GM04504 (cell line): Measurements from ENCODE around the gene MAB21L4.

Source experiments
- DNase-seq: peaks from one replicate; pipeline ENCODE4 v3.0.0-alpha.2; 2012; ENCODE audit warnings: low read depth

MAB21L4 gene

DNA sequence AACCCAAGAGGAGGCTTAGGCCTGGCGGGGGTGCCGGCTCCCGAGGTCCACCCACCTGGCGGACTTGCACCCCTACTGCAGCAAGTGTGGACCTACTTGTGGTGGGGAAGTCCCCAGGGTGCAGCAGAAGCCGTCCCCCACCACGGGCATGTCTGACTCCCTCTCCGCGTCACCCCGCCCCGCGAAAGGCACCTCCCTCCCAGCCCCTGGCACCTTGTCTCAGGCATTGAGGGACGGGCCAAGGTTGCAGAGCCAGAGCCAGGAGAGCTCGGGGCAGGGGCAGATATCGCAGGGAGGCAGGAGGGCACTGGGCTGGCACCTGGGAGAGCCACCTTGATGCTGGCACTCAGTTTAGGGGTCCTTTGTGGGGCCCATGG lies 29.2 kb upstream of the MAB21L4 start:
- no peak for DNase-seq

DNA sequence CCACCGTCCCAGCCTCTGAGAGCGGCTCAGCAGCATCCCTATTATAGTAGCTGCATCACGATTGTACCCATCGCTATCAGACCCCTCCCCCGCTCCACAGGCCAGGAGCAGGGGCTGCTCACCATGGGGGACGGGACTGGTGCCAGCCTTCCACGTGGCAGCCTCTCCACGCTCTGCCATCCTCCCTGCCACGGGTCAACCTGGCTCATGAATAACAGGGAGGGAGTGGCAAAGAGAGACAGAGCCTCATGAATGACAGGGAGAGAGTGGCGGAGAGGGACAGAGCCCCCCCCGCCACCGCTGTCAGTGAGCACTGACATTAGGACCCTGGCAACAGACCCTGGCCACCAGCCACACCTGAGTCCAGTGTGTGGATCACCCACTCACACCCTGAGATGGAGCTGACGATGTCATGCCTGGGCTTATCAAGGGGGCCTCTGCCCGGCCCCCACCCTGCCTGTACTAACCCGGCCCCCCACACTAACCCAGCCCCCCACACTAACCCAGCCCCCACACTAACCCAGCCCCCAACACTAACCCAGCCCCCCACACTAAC lies 27.1 kb upstream of the MAB21L4 start:
- no peak for DNase-seq

DNA sequence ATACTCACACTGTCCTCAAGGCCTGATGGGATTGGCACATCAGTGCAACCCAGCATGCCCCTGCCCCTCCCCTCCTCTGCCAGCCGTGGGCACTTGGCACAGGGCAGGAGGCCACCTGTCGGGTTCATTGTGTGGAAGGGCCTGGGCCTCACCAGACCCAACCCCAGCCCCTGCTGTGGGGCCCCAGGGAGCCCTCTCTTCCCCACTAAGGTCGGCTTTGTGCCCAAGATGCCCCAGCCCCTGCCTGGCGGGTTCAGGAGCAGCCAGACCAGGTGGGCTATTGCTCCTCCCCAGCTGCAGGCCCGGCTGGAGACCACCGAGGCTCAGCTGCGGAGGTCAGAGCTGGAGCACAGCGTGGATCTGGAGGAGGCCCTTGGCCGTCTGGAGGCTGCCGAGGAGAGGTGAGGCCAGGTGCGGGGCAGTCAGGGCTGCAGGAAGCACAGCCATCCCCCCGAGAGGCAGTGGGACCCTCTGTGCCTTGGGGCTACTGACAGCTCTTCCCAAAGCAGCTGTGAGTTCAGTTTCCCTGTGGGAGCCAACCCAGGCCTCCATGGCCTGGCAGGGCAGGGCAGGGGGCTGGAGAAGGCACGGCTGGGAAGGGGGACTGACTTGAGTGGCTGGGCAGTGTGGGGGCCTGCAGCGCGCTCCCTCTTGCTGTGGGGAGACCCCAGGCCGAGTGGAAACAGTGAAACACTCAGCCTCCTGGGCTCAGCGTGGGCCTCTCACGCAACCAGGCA lies 26.5 kb upstream of the MAB21L4 start:
- DNase-seq = no peak

DNA sequence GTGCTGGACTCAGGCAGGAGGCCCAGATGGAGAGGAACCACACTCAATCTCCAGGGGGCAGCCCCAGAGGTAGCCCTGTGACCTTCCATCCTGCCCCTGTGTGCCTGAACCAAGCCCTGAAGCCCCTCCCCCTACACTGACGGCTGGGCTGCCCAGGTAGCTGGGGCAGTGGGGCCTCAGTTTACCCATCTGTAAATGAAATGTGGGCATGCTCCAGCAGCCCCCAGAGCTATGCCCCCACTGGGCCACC lies 26.0 kb upstream of the MAB21L4 start:
- DNase-seq = no peak

DNA sequence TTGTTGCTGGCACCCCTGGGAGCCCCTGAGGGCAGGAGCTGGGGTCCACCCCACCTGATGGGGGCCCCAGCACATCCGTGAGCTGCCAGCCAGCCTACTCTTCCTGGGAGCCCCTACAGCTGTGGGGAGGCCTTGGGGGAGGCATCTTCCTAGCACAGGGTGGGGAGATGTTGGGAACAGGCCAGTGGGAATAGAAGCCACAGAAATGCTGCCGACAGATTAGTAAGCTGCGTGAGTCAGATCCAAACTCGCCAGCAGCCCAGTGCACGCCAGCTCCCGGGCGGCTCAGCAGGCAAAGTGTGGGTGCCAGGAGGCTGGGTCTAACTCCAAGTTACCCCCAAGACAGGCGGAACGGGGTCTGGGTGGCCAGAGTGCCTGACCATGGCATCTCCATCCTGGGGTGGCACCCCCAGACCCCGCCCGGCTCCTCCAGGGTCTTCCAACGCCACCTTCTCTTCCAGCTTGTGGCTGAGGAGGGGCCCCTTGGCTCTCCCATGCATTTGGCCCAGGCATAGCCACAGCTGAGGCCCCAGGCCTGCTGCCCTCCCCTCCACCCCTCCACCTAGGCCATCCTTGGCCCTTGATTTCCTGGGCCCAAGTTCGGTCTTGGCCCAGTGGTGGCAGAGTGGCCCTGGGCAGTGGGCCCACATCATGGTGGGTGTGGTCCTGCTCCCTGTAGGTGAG lies 25.5 kb upstream of the MAB21L4 start:
- DNase-seq = peak; percentile 91

DNA sequence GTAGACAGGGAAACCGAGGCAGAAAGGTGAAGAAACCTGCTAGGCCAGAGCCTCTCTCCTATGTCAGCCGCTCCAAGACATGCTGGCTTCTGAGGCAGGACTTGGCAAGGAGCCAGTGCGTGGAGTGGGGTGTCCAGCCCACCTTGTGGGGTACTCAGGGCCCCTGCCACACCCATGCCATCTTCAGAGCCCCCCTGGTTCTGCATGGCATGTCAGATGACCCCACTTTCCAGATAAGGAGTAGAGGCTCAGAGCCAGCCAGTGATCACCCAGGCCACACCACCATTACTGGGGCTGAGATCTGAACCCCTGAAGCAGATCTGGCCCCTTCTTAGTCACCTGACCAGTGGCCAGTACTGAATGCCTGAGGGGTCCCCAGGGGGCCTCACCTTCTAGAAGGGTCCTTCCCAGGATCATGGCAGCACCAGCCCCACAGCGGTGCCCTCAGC lies 24.9 kb upstream of the MAB21L4 start:
- DNase-seq = no peak

DNA sequence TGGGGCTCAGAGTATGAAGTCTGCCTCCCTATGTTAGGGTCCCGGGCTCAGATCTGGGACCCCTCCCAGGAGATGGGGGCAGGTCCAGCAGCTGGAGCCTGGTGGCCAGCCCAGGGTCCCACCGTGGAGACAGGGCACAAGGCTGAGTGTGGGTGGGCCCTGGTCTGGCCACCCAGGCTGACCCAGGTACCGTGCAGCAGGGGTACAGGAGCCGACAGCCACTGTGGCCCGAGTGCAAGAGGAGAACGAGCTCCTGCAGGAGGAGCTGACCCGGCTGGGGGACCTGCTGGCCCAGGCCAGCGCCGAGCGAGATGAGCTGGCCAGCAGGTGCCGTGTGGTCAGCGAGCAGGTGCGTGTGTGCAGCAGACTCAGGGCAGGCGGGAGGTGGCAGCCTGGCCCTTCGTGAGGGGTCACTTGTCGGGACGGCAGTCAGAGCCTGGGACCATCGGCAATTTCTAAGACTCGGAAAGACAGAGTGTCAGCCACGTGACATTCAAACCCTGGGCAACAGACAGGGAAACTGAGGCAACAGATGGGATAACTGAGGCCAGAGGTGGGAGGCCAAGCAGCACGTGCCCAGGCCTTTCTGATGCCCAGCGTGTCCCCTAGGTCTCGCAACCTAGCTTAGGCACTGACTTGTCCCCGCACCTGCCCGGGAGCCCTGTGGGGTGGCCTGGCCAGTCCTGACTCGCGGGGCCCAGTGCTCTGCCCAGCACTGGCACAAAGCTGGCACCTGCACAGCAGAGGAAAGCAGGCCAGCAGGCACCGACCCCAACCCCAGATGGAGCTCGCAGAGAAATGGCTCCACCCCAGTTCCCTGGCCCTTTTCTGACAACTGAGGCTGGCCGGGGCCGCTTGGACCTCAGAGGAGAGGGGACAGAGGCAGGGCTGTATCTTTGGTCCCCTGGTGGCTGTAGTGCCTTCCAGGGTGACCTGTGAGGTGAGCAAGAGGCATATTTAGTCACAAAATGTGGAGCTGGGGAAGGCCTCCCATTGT lies 24.1 kb upstream of the MAB21L4 start:
- no peak for DNase-seq

DNA sequence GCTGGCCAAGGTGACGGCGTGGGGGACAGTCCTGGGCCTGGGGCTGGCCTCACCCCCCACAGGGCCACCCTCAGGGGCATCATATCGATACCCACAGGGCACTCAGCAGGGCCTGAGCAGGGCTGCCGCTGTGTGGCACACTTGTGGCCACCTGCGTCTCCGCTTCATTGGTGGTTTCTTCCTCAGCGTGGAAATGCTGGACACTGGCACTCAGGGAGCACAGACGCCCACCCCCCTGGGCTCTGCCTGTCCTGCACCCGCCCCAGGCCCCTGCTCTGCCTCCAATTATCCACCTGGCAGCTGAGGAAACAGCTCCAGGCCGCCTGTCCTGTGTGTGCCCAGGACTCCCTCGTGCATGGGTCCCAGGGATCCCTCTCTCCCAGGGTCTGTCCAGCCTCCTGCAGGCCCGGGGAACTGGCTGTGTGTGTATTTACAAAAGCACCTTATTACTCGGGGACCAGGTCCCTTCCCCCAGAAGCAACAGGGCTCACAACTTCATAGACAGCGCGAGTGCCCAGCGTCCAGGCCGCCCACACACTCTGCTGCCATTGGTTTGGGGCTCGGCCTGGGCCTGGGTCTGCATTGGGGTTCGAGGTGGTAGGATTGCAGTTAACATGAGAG lies 23.3 kb upstream of the MAB21L4 start:
- no peak for DNase-seq

DNA sequence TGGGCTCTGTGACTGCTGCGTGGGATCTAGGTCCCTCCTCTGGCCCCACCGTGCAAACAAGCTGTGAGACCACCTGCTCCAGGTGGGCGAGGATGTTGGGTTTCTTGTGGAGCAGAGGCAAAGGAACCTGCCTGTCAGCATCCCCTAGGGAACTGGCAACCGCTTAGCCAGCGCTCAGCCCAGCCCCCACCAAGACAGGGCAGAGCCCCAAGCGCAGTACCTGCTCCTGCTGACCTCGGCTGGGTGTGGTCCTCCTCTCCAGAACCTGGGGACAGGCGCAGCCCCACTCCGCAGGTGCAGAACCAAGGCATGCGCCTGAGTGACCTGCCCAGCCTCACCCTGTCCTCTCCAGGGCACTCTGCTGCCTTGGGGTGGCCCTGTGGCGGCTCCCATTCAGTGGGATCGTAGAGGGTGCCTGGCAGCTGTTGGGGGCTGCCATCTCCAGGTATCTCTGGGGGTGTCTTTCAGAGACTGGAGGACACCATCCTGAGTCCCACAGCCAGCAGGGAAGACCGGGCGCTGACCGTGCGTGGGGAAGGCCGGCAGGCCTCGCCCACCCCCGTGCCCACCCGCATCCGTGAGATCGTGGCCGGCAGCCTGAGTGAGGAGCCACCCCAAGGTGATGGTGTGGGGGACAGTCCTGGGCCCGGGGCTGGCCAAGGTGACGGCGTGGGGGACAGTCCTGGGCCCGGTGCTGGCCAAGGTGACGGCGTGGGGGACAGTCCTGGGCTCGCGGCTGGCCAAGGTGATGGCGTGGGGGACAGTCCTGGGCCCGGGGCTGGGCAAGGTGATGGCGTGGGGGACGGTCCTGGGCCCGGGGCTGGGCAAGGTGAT lies 22.5 kb upstream of the MAB21L4 start:
- no peak for DNase-seq

DNA sequence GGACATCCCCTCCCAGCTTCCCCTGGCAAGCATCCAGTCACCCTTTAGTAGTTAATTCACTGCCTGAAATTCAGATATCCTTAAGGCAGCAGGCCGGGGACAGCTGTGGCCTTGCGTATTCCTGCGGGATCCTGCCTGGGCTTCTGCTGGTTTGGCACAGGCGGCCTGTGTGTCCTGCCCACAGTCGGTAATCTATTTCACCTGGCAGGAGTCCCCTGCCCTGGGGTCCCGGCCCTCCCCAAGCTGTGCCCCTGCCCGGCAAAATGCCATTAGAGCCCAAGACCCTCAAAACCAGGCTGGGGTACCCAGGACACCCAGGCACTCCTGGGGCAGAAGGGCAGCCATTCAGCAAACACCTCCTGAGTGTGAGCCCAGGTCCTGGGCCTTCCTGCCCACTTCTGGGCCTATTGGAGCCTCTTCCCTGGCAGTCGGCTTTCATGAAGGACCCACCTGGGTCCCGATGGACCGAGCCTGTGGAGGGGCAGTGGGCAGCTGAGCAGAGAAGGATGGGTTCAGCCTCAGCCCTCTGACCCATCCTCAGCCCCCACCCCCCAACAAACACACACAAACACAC lies 21.8 kb upstream of the MAB21L4 start:
- no peak for DNase-seq

DNA sequence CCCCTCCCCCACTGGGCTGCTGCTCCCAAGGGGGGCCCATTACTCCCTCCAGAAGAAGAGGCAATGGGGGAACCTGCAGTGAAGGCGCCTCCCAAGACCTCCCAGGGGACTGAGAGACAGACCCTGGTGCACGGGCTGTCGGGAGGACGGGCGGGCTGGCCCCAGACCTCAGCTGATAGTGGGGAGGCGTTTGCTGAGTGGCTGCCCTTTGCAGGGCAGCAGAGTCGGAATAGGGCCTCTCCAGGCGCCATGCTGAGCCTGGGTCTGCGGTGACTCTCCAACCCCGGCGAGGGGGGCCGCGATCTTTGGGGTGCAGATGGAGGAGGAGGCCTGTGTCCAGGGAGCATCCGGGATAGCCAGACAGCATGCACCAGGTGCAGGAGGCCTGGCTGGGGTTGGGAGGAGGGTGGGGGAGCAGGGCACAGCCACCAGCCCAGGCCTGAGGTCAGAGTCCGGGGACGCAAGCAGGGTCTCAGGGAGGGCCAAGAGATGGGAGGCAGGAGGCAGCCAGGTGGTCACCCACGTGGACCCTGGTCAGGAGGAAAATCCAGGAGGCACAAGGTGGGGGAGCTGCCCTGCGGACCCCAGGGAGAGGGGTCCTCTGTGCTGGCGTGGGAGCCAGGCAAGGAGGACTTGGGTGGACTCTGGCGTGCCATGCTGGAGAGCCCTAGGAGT lies 21.2 kb upstream of the MAB21L4 start:
- DNase-seq = no peak

DNA sequence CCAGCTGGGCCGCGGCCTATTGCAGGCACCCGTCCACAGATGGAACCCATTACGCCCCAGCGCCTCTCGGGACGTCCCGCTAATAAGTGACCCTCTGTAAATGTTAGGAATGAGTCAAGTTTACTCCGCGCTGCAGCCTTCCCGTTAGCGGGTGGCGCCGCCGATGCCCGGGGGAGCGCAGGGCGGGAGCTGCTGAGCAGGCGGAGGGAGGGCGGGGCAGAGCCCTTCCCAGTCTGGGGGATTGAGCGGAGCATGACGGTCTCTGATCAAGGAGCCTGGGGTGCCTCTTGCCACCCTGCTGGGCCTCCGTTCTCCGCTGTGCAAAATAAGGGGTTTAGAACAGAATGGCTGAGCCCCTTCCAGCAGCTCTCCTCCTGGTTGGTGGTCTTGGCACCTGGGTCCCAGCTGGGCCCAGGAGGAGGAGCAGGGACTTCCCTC lies 20.6 kb upstream of the MAB21L4 start:
- DNase-seq = peak; percentile 80

DNA sequence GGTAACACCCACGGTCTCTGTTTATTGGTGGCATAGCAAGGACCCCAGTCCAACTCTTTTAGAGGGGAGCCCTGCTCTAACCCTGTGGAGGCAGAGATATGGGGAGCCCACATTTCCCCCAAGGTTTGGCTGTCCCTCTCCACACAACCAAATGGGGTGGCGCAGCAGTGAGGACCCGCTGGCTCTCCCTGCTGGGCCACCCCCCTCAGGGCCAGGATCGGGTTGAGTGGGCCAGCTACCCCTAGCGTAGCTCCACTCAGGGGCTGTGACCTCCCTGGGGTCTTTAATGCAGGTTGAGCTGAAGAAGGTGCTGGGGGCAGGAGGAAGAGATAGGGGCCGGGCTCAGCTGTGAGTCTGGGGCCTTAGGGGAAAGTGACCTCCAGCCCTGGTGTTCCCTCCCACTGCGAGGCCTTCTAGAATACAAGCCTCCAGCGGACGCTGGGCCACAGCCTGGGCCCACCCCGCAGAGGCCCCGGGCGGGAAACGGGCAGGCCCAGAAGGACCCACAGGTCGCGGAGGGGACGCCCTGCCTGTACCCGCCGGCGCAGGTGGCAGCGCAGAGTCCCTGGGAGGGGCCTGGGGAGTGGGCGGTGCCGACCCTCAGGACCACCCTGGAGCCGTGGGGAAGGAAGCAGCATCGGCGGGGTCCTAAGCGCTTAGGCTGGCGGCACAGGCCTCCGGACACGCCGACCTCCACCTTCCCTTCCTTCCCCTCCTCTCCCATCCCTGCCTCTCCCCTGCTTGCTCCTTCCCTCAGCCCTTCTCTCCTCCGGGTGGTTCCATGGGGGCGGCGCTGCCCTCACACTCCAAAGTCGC lies 19.8 kb upstream of the MAB21L4 start:
- no peak for DNase-seq

DNA sequence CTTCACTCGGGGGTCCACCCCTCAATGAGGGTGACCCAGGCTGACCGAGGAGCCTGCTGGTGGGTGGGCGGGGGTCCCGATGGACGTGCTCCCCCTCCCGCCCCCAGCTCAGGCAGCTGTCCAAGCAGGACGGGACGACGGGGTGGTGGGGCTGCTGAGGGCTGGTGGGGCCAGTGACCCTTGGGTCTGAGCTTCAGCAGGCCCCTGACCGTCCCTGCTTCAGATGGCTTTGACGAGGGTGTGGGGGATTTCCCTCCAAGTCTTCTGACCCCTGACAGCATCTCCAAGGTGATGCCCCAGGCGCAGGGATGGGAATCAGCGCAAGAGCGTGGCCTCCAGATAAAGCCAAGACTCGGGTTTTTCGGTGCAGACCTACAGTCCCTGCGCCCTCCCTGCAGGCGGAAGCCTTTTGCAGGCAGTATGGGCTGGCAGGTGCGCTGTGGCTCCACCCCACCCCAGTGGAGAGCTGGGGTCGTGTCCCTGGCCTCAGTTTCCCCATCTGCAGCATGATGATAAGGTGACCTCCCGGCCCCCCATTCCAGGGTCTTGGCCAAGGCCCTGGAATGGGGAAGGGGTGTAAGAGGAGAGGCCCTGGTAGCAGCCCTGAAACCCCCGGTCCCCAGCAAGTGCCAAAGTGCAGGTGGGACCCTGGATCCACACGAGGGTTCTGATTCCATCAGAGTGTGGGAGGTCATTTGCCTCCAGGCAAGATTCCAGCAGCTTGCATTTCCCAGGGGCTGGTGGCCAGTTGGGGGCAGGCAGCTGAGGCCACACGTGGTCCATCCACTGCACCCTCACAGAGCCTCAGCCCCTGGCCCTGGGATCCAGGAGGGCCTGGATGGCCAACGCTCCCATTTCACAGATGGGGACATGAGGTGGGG lies 18.9 kb upstream of the MAB21L4 start:
- no peak for DNase-seq

DNA sequence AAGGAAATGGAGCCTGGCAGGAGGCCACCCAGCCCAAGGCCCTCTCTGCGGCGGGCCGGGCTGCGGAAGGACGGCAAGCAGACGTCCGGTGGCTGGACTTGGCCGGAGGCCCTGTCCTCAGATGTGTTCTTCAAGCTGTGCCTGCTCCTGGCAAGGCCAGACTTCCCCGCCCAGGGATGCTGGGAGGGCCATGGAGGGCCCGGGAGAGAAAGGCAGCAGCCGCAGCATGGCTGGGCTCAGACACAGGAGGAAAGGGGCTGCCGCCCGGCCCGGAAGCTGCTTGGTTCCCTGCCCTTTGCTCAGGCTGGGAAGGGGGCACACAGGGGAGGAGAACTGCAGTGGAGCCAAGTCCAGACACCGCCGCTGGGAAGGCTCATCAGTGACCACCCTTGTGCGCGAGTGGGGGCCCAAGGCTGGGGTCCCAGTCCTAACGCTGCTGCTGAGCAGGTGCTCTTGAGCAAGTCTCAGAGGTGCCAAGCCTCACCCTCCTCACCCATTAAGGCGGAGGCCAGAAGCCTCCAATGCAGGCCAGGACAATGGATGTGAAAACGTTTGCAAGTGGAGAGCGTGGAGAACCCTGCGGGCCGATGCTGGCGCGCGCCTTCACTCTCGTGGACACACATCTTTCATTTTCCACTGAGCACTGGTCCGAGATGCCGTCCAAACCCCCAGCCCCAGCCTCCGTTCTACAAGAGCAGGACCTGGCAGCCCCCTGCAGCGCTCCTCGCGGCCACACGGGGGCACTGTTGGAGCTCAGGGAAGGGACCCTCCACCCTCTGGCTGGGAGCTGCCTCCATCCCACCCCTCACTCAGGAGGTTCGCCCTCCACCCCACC lies 18.1 kb upstream of the MAB21L4 start:
- DNase-seq = peak; percentile 50

DNA sequence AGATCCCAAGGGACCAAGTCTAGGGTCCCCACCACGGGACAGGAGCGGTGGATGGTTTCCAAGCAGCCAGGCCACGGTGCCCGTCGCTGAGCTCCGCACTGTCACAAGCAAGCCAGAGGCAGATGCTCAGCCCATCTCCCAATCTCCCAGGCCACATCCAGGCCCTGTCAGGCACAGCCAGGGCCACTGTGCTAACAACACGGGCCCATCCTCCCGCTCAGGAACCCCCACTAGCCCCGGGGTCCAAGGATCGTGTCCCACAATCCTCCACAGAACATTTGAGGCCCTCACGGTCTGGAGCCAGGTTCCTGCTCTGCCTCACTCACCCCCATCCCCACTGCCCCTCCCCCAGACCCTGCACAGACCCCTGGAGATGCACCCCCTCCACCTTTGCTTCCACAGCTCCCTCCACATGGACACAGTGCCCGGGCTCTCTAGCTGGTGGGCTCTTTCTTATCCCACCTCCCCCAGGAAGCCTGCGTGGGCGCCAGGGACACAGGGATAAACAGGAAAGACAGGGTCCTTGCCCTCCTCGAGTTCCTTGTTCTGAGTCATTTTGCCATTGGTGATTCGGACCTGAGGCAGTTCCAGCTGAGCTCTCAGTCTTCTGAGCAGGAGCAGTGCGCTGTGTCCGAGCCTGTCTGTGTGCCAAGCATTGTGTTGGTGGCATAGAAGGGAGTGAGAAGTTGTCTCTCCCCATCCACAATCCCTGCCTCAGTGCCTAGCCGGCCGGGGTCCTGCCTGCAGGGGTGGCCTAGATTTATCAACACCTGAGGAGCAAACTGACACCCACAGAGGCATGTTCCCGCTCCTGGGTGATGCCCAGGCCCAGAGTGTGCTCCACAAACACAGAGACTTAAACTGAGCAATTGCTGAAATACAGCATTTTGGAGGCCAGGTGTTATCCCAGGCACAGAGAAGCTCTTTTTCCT lies 17.2 kb upstream of the MAB21L4 start:
- DNase-seq = no peak
